Epithelial cell of prostate (primary cell): ENCODE results near the gene PPIL3.
"Not testable (repeated sequence)": the region's sequence is repeated elsewhere in the genome, so short reads cannot be mapped to it uniquely, and the experiment has no call there.

ENCODE experiments used
- DNase-seq: peaks from one replicate; pipeline ENCODE4 v3.0.0-alpha.2; 2011; ENCODE audit warnings: low read depth, low spot score
- H3K27ac ChIP-seq: fragments of 450-650 bp; 2 replicates; pipeline ENCODE4 v1.5.1; 2017; ENCODE audit warnings: mild to moderate bottlenecking

PPIL3 gene

DNA sequence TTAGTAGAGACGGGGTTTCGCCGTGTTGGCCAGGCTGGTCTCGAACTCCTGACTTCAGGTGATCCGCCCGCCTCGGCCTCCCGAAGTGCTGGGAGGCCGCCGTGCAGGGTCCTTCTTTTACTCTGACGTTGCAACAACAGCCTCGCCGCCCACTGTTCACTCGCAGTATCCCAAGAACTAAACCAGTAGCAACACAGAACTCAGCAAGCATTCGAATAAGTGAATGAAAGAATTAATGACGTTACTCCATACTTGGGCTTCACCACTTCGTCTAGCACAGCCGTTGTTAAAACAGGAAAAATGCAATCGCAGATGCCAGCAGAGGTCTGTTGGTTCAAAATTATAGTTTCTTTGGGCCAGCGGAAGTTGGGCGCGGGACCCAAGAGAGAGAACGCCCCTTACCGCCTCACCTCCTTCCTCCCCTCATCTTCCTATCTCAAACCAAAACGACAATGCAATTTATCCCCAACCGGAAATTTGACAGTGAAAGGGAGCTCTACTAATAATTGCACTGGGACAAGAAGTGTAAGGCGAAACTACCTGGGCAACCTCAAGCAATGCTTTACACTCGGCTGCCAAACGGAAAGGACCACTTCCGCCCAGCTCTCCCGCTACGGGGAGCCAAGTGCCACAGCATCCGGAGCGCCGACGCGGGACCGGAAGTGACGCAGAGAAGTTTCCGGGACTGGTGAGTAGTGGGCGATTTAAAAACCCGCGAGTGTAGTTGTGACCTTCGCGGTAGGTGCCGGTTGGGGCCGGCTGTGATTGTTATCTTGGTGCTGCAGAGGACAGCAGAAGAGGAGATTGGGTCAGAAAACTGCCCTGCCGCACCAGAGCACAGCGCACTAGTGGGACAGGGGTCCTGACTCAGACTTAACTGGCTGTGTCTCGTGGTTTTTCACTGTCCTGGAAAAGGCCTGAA, at the start of gene PPIL3, which contains the start of gene NIF3L1:
TSS of gene PPIL3 (minus strand) at position 374 of the 922 bp plus-strand sequence. CDS start 1,462 bp downstream, outside the sequence.
TSS of gene NIF3L1 (plus strand) at position 668 of the 922 bp plus-strand sequence. CDS start 2,573 bp downstream, outside the sequence.
- H3K27ac ChIP-seq, result peak within 1 kb of the TSS; percentile 95
- DNase-seq, result peak; percentile 90

DNA sequence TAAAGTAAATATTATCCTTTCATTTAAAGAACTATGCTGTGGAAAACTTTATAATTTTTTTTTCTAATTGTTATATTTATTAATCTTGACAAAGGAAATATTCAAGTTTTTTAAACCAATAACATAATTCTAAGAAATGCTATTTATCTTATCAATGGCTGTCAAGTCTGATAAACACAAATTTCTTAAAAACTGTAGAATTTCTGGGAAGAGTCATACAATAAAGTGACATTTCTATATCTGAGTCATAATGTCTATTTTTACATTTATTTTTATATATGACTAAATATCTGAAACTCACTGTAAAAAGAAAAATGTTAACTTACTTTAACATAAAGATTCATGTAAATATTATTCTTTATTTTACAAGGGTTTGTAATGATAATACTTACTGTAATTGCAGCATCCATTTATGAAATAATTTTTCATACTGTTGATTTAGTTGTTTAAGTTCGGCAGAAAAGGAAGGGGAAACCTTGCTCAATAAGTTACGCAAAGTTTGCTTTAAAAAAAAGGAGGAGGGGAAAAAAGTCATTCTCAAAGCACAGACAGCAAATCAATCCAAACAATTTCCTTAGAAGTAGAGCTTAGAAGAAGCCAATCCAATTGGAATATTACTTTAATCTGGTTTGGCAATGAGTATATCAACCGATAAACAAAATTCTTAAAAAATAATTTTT, 42.2 kb upstream of the PPIL3 start:
- no peak for DNase-seq

DNA sequence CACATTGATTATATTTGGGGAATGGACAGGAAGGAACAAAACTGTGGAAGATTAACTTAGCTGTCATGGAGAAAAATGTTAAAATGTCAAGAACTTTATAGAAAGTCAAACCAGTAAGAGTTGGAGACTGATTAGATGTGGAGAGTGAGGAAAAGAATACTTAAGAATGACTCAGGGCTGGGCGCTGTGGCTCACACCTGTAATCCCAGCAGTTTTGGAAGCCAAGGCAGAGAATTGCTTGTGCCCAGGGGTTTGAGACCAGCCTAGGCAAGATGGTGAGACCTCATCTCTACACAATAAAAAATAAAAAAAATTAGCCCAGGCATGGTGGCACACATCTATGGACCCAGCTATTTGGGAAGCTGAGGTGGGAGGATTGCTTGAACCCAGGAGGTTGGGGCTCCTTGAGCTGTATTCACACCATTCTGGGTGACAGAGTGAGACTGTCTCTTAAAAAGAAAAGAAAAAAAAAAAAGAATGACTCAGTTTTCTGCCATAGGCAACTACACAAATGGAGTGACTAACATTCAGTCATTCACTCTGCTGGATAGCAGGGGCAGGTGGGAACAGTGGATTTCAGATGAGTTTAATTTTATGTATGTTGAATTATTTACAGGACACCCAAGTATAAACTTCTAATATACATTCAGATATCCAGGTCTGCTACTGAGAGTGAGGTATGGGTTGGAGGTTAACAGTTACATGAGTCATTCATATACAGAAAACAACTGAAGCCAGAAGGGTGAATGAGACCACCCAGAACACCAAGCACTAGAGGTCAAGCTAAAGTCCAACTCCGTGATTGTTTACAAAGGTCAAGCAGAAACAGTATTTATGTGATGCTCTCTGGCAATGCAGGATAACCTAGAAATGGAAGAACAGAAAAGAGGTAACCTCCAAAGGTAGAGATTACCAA, 40.7 kb upstream of the PPIL3 start:
- H3K27ac ChIP-seq, result peak overlapping the region; percentile 5

More for the DNA sequence above, 42.2 kb upstream of the PPIL3 start:
- H3K27ac ChIP-seq, result no peak overlapping the region

DNA sequence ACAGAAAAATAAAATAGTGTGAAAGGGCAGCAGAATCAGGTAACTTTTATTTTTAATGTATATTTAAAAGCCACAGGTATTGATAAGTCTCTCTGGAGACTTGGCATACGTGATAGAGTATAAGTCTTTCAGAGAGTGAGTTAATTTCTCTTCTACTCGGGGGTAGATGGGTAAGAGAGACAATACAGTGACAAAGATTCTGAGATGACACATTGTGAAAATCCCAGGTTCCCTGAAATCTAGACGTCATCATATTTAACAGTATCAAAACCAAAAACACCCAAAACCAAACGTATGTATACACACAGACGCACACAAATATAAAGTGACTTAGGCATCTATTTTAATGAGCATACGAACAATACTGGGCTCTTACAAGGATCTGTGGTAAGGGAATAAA, 33.6 kb upstream of the PPIL3 start:
- no peak for DNase-seq
- no peak overlapping the region for H3K27ac ChIP-seq

More for the DNA sequence above, 40.7 kb upstream of the PPIL3 start:
- DNase-seq, result no peak

DNA sequence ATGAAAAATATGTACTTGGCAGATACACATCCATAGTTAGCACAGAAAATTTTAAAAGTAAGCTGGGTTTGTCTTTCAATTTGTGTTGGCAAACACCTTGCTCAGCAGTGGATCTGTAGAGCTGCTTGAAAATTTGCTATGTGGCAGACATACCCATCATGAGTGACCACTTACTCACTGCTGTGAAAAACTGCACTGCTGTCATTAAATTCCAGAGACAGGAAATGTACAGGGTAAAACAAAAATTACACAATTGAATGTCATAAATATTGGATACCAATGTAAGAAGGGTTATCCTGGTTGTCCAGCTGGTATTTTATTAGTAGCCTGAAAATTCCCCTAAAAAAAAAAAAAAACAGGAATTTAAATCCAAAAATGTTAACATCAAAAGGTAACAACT, 24.8 kb upstream of the PPIL3 start:
- DNase-seq, result no peak
- no peak overlapping the region for H3K27ac ChIP-seq

DNA sequence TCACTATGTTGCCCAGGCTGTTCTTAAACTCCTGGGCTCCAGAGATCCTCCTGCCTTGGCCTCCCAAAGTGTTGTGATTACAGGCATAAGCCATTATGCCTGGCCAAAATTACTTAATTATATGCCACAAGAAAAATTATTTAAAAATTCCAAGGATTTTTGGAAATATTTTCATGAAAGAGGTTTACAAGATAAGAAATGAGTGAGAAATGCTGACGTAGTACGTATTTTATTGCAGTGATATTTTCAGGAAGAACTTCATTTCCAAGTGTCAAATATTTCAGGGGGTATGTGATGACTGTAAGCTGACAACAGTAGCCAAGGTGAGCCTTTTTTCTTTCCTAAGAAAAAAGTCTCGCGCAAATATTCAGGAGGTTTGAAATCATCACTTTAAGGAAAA, 21.1 kb upstream of the PPIL3 start:
- no peak overlapping the region for H3K27ac ChIP-seq
- DNase-seq, result no peak

DNA sequence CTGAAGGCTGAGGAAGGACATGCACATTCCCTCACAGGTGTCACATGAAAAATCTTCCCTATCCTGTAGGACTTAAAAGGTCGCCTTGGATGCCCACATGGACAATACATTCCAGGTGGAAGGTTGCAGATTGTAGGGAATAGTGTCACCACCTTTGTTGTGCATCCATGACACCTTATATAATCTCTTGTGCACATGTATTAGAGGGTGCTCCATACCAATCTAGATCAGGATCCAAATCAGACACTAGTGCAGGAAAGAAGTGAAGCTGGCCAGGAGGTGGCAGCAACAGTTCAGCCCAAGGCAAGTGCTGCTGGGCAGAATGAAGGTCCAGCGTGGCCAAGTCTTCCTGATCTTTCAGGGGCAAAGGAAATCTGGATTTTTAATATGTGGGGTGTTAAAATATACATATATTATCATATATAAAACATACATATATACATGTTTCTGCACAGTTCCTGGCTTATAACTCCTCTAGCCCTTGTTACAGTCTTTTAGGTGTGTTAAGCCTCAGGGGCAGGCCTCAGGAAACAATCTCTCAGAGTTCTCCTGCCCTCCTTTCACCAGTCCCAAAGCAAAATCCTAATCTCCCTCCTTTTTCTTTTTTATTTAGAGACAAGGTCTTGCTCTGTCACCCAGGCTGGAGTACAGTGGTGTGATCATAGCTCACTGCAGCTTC, 16.9 kb upstream of the PPIL3 start:
- DNase-seq, result no peak
- no peak overlapping the region for H3K27ac ChIP-seq

DNA sequence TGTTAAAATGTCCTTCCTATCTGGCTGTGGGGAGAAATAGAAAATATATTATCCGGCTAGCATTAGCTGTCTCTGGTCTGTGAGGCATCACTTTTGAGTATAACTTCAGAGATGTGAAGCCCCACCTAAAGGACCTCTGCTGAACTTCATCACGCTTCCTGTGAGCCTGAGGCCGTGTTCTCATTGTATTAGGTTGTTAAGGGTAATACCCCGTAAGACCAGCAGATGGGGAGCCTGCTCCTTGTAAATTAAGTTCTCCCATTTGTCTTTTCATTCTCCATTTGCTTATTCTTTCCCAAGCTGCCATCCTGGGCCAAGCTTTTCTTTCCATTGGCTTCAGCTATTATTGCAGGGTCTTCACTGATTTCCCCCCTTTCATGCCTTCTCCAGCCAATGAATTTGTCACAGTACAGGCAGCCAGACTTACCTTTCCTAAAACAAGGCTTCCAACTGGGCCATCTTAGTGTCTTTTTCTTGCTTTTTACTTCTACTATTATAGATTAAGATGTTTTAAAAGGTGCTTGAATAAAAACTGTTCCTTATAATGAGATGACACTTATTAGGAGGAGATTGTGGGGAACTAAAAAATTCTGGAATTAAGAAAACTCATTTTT, 12.7 kb upstream of the PPIL3 start:
- peak; percentile 54 for DNase-seq
- H3K27ac ChIP-seq, result no peak overlapping the region

DNA sequence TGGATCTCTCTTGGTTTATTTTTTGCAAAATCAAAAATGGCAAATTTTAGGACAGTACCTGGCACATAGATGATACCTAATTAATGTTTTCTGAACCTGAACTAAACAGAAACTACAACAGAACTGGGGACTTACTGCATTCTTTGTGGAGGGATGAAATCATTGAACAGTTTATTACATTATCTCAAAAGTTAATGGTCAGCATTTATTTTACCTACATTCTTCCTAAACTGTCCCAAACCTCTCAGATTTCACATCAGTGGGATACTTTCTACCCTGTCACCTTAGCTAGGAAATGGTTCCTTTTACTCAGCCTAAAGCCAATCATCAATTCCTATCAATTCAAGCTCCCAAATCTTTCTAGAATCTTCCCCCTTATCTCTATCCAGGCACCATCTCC, 10.6 kb upstream of the PPIL3 start:
- DNase-seq, result no peak
- H3K27ac ChIP-seq, result no peak overlapping the region

DNA sequence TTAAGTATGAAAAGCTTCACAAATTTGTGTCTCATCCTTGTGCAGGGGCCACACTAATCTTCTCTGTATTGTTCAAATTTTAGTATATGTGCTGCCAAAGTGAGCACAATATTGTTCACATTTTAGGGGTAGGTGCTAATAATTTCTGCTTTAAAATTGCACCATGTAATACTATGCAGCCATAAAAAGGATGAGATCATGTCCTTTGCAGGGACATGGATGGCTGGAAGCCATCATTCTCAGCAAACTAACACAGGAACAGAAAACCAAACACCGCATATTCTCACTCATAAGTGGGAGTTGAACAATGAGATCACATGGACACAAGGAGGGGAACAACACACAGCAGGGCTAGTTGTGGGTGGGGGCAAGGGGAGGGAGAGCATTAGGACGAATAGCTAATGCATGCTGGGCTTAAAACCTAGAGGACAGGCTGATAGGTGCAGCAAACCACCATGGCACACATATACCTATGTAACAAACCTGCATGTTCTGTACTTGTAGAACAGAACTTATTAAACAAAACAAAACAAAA, 7.1 kb downstream of the PPIL3 start:
- not testable (repeated sequence) for H3K27ac ChIP-seq, DNase-seq

DNA sequence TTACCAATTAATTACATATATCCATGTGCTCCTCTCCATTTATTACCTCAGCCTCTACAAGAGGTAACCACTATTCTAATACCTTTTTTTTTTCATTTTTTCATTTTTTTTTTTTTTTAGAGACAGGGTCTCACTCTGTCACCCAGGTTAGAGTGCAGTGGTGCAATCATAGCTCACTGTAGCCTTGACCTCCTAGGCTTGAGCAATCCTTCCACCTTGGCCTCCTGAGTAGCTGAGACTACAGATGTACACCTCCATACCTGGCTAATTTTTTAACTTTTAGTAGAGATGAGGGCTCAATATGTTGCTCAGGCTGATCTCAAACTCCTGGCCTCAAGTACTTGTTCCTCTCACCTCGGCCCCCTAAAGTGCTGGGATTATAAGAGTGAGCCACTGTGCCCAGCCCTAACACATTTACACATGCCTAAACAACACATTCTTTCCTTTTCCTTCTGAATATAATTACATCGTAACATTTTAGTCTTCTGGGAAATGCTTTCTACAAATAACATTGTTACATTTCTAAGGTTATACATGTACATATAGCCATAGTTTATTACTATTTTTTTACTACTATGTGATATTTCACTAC, 10.5 kb downstream of the PPIL3 start:
- no peak overlapping the region for H3K27ac ChIP-seq
- no peak for DNase-seq

DNA sequence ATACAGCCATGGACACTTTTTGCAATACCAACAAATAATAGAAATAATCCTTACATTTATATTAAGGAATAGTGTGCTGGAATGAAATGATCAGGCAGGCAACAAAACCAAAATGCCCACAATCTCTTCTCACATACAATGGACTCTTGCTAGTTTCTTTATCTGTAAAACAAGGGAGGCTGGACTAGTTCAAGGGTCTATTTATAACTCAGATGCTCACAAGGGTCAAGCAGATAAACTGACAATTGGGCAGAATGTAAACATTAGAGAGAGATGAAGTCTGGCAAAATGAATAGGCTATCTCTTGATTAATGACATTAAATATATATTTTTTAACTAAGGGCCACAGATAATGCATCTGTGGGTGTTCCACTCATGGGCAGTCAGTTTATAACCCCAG, 11.4 kb downstream of the PPIL3 start:
- DNase-seq, result no peak
- no peak overlapping the region for H3K27ac ChIP-seq

DNA sequence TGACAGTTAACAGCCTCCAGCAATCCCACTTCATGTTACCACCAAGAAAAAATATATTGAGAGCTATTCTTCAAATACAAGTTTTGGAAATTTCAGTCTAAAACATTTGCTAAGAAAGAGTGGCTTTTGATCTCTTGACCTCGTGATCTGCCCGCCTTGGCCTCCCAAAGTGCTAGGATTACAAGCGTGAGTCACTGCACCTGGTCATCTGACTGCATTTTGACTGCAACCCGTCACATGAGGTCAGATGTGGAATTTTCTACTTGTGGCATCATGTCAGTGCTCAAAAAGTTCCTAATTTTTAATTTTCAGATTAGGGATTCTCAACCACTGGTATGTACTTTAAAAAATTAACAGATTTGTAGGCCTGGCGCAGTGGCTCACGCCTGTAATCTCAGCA, 15.3 kb downstream of the PPIL3 start:
- DNase-seq, result no peak
- no peak overlapping the region for H3K27ac ChIP-seq

DNA sequence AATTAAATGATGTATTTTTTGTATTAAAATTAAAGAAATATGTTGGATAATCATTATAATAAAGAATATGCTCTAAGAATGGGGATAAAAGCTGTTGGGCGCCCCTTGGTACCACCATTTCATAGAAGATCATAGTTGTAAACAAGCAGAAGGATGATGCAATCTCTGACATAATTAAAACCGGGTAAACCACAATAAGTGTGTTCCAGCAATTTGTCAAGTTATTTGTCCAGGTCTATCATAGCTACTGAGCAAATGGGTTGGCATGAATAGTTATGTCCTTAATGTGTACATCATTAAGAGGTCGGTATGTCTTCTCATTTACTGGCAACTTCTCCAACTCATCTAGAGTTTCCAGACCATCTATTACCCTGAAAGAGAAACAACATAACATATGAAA, 17.7 kb downstream of the PPIL3 start:
- no peak for DNase-seq
- no peak overlapping the region for H3K27ac ChIP-seq

DNA sequence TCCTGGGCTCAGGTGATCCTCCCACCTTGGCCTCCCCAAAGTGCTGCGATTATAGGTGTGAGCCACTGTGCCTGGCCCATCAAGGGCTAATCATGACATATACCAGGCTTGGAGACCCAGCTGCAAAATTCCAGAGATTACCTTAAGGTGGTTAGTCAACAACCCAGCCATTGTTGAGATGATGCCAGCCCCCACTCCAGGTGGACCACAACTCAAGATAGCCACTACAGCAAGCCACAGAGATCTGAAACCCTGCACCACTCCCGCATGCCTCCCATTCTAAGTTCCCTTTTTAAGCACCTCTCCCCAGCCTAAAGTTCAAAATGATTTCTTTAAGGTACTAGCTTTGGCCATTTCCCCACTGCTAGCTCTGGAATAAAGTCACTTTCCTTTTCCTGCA, 19.9 kb downstream of the PPIL3 start:
- DNase-seq, result no peak
- H3K27ac ChIP-seq, result no peak overlapping the region

DNA sequence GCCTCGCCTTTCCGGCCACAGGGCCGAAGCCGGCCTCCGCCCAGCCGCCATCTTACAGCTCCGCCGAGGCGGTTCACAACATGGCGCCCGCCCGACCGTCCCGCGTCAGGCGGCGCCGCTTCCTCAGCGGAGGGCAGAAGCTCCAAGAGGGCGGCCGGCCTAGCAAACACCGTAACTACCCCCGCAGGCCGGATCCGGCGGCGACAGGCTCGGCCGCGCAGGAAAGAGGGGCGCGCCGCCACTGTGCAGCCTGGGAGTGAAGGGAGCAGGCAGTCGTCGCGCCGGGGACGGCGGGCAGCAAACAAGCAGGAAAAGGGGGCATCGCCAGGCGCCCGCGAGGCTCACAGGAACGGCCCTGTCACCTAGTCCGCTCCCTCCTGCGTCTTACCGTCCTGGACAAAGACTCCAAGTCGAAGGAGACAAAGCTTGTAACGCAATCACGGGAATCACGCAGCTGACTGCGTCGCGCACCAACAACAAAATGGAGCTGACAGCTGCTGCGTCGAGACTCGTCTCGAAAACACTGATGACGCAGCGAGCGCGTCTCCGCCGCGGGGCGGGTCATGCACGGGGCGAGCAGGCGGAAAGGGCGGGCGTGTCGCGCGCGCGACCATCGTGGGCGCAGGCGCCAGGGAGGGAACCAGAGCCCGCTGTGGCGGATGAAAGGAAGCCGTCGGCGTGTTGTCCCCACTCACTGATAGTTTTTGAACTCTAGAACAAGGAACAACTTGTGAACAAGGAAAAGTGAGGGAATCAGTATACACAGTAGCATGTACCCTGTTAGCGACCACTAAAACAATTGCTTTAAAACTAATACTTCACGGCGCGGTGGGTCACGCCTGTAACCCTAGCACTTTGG, 24.5 kb downstream of the PPIL3 start, which contains the start of gene CLK1:
TSS of gene CLK1 (minus strand) at position 483 of the 859 bp plus-strand sequence. CDS start 2,796 bp downstream, outside the sequence.
- peak; percentile 64 for DNase-seq
- H3K27ac ChIP-seq, result peak within 1 kb of the TSS; percentile 89

DNA sequence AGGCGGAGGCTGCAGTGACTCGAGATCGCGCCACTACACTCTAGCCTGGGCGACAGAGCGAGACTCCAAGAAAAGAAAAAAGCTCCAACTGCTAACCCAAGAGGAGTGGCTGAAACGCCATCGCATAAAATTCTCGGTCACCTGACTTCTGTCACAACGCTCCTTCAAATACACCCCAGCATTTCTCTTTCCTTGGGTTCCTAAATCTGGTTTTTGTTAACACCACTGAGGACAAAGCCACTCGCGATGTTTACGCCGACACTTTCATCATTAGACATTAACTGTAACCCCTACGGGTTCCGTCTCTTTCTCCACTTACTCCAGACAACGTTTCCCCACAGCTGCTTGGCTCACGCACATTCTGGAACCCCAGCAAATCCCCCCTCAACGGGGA, 25.1 kb downstream of the PPIL3 start:
- no peak for DNase-seq
- peak overlapping the region; percentile 89 for H3K27ac ChIP-seq
